ENCODE results near the gene TXNIP. TPM values are rescaled to one million over a fixed set of nuclear protein-coding genes. Genes with fewer than 3 reads are reported as not detected.

Gene TXNIP
- total RNA-seq, 1 experiment from 2014 or later: 131 TPM

DNA sequence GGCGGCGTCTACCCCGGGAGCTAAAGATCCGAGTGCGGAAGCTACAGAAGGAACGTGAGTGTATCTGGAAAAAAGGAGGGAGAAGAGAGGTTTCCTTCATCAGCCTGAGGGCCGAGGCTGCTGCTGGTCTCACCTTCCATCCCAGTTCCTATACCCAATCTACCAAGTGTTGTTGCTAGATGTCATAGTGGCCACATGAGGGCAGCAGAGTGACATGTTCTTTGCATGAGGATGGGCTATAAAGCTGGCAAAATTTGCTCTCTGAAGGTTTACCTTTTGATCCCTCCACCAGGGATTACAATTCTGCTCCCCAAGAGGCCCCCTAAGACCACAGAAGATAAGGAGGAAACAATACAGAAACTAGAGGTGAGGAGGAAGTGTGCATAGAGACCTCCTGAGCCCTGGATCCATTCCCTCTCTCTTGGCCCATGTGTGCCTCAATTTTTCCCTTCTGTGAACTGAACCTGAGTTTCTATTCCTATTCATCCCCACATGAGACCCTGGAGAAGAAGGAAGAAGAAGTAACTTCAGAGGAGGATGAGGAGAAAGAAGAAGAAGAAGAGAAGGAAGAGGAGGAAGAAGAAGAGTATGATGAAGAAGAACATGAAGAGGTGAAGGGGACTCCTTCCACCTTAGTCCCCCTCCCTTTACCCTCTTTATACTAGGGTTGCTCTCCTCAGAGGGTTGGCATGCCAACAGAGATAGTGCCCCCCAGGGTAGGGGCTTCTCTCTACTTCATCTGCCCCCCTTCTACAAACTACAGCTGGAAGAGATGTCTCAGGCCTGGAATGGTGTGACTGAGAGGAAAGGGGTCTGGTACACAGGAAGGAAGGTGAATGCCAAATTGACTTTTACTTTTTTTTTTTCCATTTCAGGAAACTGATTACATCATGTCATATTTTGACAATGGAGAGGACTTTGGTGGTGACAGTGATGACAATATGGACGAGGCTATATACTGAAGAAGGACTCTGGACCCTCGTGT is 18.6 kb downstream of the TXNIP start:
- intact Hi-C loops (cut with micrococcal nuclease; ENCODE audit: unreplicated experiment): loop anchor here (2.0 to 5.0 kb wide), 3 partner anchors 29 to 60 kb away; partner anchors contain the start of gene PEX11B
- H3K4me3 ChIP-seq: peak overlapping the region; percentile 55; the same call in 1 of the 2 replicates
- no peak for TF ChIP-seq EZH2 (IDR thresholded peaks at IDR 0.05; ENCODE audit: low read depth)
- TF ChIP-seq, protein P1, sequence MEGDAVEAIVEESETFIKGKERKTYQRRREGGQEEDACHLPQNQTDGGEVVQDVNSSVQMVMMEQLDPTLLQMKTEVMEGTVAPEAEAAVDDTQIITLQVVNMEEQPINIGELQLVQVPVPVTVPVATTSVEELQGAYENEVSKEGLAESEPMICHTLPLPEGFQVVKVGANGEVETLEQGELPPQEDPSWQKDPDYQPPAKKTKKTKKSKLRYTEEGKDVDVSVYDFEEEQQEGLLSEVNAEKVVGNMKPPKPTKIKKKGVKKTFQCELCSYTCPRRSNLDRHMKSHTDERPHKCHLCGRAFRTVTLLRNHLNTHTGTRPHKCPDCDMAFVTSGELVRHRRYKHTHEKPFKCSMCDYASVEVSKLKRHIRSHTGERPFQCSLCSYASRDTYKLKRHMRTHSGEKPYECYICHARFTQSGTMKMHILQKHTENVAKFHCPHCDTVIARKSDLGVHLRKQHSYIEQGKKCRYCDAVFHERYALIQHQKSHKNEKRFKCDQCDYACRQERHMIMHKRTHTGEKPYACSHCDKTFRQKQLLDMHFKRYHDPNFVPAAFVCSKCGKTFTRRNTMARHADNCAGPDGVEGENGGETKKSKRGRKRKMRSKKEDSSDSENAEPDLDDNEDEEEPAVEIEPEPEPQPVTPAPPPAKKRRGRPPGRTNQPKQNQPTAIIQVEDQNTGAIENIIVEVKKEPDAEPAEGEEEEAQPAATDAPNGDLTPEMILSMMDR (conservative IDR thresholded peaks at IDR 0.05): peak; percentile 91
- peak overlapping the region; percentile 100 for H3K27ac ChIP-seq
- no peaks in the 10 kb centered on the region for H3K36me3 ChIP-seq (ENCODE audit: low read depth)
- H2AFZ ChIP-seq: 0 out of 2 replicates have a peak overlapping the region, but pooled peaks have one; percentile 45
- POLR2A ChIA-PET (ENCODE audit: unreplicated experiment): interaction anchor here (0.7 kb wide), 2 partner anchors 12 to 1566 kb away, joined by 3 to 4 read pairs; no protein-coding TSS in a partner anchor
- no TSS peak for BruUV-seq (replicated peaks)
- CTCF ChIA-PET: interaction anchor here (0.6 to 4.7 kb wide), 5 partner anchors 20 to 133 kb away, joined by 3 to 24 read pairs (median 6); partner anchors contain the start of genes NUDT17 and PIAS3
- H3K4me1 ChIP-seq (replicated peaks; ENCODE audit: insufficient read depth): peaks cover 37% of the 10 kb centered on the region
- no peaks in the 10 kb centered on the region for H3K9me2 ChIP-seq (ENCODE audit: insufficient read depth)
- peak; percentile 52 to 77 for DNase-seq
- peak overlapping the region; percentile 89 for H3K4me2 ChIP-seq
- H4K20me1 ChIP-seq (ENCODE audit: insufficient read depth): no peaks in the 10 kb centered on the region
- peaks cover 27% of the 10 kb centered on the region for H3F3A ChIP-seq (ENCODE audit: insufficient read depth, low read depth)
- no peaks in the 10 kb centered on the region for H3K9me3 ChIP-seq (ENCODE audit: insufficient read depth, low read depth)
- no peaks in the 10 kb centered on the region for H3K27me3 ChIP-seq (ENCODE audit: insufficient read depth, low read depth)
- H3K79me2 ChIP-seq (ENCODE audit: low read depth): no peaks in the 10 kb centered on the region

DNA sequence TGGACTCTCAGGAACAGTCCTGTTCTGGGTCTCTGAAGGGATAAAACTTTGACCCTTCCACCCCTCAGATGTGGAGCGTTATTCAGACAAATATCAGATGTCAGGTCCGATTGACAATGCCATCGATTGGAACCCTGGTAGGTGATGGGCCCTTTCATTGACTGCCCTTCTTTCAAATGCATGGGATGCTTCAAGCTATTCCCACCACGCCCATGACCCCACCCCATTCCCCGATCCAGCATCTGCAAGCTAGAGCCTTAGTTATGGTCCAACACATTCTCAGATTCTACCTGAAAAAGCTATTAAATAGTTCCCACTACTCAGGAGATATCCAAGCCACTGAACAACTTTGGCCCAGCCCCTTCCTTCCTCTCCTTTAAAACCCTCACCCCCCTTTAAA is 19.4 kb downstream of the TXNIP start:
- ChIA-PET CTCF (interaction anchor here (1.5 to 4.7 kb wide), 2 partner anchors 30 to 85 kb away, joined by 4 to 24 read pairs; no protein-coding TSS in a partner anchor), POLR2A (ENCODE audit: unreplicated experiment) (no interaction called here)
- TF ChIP-seq, protein P1 (conservative IDR thresholded peaks at IDR 0.05): no peak
- TF ChIP-seq EZH2 (IDR thresholded peaks at IDR 0.05; ENCODE audit: low read depth): no peak
- BruUV-seq (replicated peaks): no TSS peak
- Histone ChIP-seq H3K4me1 (replicated peaks; ENCODE audit: insufficient read depth) (peaks cover 34% of the 10 kb centered on the region), H3K79me2 (ENCODE audit: low read depth) (no peaks in the 10 kb centered on the region), H3K9me2 (ENCODE audit: insufficient read depth) (no peaks in the 10 kb centered on the region), H3K9me3 (ENCODE audit: insufficient read depth, low read depth) (no peaks in the 10 kb centered on the region), H3F3A (ENCODE audit: insufficient read depth, low read depth) (peaks cover 27% of the 10 kb centered on the region), H2AFZ (no peak overlapping the region), H3K4me2 (peak overlapping the region; percentile 89; the same call in 1 of the 2 replicates), H3K27ac (no peak overlapping the region), H4K20me1 (ENCODE audit: insufficient read depth) (no peaks in the 10 kb centered on the region), H3K27me3 (ENCODE audit: insufficient read depth, low read depth) (no peaks in the 10 kb centered on the region), H3K4me3 (no peak overlapping the region), H3K36me3 (ENCODE audit: low read depth) (no peaks in the 10 kb centered on the region)
- intact Hi-C loops (cut with micrococcal nuclease; ENCODE audit: unreplicated experiment): loop anchor here (5.0 kb wide), 1 partner anchor 60 kb away; the partner anchor contains the start of gene PEX11B
- no peak for DNase-seq

DNA sequence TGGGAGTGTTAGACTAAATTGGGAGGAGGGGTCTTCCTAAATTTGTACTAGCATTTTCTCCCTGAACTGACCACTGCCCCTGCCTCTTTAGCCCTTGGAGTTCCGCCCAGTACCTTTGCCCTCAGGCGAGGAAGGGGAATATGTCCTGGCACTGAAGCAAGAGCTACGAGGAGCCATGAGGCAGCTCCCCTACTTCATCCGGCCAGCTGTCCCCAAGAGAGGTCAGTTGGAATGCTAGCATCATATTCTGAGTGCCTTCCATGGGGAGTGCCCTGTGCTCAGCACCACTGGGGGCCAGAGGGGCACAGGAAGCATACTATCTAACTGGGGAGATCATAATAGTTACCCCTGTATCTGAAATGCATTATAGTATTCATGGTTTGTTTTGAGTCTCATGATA is 21.2 kb downstream of the TXNIP start:
- no peak overlapping the region for H3K27ac ChIP-seq
- H3K79me2 ChIP-seq (ENCODE audit: low read depth): no peaks in the 10 kb centered on the region
- peaks cover 25% of the 10 kb centered on the region for H3K4me1 ChIP-seq (replicated peaks; ENCODE audit: insufficient read depth)
- H3K36me3 ChIP-seq (ENCODE audit: low read depth): no peaks in the 10 kb centered on the region
- intact Hi-C loops (cut with micrococcal nuclease; ENCODE audit: unreplicated experiment): loop anchor here (2.0 to 5.0 kb wide), 2 partner anchors 58 to 126 kb away; partner anchors contain the start of gene PEX11B
- no peaks in the 10 kb centered on the region for H3K9me3 ChIP-seq (ENCODE audit: insufficient read depth, low read depth)
- H3K4me2 ChIP-seq: no peak overlapping the region
- H2AFZ ChIP-seq: no peak overlapping the region
- no peak for DNase-seq
- no peaks in the 10 kb centered on the region for H3K9me2 ChIP-seq (ENCODE audit: insufficient read depth)
- no peaks in the 10 kb centered on the region for H3K27me3 ChIP-seq (ENCODE audit: insufficient read depth, low read depth)
- TF ChIP-seq EZH2 (IDR thresholded peaks at IDR 0.05; ENCODE audit: low read depth): no peak
- TF ChIP-seq, protein P1 (conservative IDR thresholded peaks at IDR 0.05): no peak
- ChIA-PET POLR2A (ENCODE audit: unreplicated experiment) (interaction anchor here (0.6 kb wide), 1 partner anchor 11 kb away, joined by 5 read pairs; the partner anchor contains the start of gene ANKRD34A), CTCF (no interaction called here)
- BruUV-seq (replicated peaks): no TSS peak
- no peak overlapping the region for H3K4me3 ChIP-seq
- H4K20me1 ChIP-seq (ENCODE audit: insufficient read depth): no peaks in the 10 kb centered on the region
- H3F3A ChIP-seq (ENCODE audit: insufficient read depth, low read depth): peaks cover 26% of the 10 kb centered on the region
